ENCODE data around the gene MS4A12.
"Not testable (repeated sequence)": the region's sequence is repeated elsewhere in the genome, so short reads cannot be mapped to it uniquely, and the experiment has no call there.

Gene MS4A12

DNA sequence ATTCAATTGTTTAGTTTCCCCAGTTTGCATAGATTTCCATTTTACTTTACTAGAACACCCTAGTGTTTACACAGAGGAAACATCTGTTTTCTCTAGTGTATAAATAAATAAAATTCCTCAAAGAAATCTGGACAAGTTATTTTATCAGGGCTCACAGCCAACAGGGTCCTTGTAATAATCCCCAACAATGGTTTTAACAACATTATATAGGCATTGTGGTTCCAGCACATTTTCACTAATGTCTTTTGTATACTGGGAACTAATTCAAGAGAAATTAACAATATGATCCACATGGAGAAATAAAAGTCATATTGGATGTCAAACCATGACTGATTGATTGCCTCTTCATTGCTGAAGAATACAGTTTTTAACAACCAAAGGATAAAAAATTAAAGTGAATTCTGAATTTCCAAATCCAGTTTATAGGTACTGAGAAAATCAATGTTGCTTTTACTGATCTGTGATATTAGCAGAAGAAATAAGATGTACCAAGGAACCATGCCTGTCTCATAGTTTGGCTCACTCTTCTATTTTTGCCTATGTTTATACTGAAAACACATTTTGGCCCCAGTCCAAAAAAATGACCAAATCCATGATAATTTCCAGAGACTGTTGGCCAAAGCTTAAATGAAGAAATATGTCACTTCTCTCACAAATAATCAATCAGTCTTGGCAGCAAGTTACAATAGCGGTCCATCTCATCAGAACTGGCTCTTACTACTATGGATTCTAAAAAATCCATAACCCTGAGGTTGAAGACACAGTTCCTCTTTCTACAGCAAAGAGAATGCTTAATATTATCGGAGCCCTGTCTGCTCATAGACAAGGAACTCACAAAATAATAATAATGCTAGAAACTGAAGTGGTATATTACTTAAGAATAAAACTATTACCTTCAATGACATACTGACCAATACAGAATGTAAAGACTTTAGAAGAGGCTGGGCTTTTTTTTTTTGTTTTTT lies 21.2 kb downstream of the MS4A12 start:
- DNase-seq, result peak; percentile 5

DNA sequence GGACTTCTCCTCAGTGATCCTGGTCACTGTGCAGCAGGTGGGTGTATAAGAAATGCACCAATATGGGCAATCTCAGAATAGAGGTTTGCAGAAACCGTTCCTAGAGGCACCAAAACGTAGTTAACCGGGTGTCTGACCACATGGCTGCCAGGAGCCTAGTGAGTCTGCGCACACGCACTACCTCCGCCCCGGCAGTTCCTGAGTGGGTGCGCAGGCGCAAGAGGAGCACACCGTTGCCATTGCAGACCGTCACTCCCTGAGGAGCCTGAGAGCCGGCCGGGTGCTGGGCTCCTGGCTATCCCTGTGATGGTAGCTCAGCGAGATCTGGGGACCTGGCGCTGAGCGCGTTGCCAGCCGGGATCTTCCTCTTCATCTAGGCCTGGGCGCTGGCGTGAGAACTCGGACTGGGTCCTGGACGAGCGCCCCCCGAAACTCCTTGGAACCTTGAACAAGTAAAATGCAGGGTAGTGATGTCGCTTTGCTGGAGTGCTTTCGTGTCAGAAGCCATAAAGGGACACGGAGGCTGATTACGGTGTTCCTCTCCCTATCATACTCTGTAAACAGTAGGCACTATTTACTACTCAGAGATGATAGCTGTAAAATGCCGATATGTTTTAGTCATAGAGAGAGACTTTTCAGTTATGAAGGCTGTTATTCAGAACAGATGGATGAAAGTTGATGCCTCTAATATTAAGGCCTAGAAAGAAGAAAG lies 22.7 kb downstream of the MS4A12 start, which contains the start of gene MS4A13:
Gene MS4A13, plus strand, starts transcription at position 249 of the 712 bp plus-strand sequence. CDS start 2,692 bp downstream, outside the sequence.
- DNase-seq, result no peak

DNA sequence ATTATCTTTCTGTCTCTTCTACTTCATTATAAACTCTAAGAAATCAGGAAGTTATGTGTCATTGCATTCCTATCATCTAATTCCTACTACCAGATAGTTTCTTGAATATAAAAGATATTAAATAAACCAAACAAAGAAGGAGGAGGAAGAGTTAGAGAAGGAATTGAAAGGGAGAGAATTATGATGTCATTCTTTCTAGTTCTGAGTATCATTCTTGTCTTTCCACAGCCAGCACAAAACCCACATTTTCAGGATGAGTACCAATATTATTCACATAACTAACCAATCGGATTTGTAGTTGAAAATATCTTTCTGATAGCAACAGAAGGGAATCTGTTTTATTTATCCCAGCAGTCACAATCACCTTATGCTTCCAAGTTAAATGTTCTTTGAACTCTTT lies 35.9 kb downstream of the MS4A12 start:
- no peak for DNase-seq

DNA sequence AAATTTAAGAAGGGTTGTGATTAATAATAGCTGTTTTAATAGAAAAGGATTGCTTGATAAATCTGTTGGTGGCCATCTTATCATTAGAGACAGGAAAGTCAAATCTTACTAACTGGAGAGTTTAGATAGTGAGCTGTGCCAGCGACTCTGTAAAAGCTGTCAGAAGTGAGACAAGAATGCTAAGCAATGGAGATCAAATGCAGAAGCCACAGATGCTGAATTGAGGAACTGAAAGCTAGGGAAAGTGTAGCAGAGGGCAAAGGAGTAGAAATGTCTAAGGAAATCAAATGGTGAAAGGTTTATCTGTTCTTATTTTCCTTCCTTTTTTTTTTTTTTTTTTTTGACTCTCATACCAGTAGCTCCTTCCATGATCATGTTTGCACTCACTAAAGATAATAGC lies 36.4 kb downstream of the MS4A12 start:
- peak; percentile 98 for DNase-seq

DNA sequence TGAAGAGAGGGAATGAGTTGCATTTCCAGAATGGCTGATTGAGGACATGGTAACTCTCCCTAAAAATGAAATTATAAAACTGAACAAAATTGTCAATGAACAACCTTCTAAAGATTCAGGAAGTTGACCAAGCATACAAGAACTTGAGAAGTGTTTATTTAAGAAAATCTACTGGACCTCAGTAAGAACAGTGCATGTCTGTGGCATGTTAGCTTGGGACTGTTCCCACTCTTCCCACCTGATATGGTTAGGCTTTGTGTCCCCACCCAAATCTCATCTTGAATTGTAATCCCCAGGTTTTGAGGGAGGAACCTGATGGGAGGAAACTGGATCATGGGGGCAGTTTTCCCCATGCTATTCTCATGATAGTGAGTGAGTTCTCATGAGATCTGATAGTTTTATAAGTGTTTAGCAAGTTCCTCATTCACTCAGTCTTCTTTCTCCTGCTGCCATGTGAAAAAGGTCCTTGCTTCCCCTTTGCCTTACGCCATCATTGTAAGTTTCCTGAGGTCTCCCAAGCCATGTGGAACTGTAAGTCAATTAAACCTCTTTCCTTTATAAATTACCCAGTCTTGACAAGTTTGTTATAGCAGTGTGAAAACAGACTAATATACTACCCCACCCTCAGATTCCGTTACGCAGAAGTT lies 38.0 kb downstream of the MS4A12 start:
- DNase-seq, result peak; percentile 85

DNA sequence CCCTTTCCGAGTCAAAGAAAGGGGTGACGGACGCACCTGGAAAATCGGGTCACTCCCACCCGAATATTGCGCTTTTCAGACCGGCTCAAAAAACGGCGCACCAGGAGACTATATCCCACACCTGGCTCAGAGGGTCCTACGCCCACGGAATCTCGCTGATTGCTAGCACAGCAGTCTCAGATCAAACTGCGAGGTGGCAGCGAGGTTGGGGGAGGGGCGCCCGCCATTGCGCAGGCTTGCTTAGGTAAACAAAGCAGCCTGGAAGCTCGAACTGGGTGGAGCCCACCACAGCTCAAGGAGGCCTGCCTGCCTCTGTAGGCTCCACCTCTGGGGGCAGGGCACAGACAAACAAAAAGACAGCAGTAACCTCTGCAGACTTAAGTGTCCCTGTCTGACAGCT lies 39.8 kb downstream of the MS4A12 start:
- DNase-seq, result not testable (repeated sequence)

DNA sequence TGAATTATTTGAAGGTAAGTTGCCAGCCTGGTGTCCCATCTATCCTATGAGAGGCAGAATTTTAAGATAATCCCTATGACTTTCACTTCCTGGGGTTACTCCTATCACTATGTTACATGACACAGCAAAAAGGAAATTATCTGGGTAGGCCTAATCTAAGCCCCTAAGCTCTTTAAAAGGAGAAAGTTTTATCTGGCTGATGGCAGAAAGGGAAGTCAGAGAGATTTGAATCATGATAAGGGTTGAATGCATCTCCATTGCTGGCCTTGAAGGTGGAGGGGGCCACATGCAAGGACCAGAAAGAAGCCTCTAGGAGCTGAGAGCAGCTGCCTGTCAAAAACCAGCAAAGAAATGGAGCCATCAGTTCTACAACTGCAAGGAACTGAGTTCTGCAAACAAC lies 46.0 kb downstream of the MS4A12 start:
- not testable (repeated sequence) for DNase-seq

DNA sequence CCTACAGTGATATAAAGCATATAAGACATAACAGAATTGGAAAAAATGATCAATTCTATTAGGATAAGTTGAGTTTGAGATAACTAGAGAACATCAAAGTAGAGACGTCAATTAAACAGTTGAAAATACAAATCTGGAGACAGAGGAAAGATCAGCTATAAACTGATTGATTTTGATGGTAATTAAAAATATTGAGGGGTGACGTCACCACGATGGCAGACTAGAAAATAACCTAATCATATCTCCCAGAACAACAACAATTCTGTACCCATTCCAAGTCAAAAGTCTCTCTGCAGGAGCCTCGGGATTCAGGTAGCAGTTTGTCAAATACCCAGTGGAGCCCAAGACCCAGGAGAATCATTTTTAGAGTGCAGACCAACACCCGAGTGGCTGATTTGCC lies 51.5 kb downstream of the MS4A12 start:
- no peak for DNase-seq

All from MV-4-11 (cell line).